ENCODE results near the gene TMEM129.
A peak's percentile ranks its signal among the peaks of the same experiment; 100 is the strongest.

Gene TMEM129

DNA sequence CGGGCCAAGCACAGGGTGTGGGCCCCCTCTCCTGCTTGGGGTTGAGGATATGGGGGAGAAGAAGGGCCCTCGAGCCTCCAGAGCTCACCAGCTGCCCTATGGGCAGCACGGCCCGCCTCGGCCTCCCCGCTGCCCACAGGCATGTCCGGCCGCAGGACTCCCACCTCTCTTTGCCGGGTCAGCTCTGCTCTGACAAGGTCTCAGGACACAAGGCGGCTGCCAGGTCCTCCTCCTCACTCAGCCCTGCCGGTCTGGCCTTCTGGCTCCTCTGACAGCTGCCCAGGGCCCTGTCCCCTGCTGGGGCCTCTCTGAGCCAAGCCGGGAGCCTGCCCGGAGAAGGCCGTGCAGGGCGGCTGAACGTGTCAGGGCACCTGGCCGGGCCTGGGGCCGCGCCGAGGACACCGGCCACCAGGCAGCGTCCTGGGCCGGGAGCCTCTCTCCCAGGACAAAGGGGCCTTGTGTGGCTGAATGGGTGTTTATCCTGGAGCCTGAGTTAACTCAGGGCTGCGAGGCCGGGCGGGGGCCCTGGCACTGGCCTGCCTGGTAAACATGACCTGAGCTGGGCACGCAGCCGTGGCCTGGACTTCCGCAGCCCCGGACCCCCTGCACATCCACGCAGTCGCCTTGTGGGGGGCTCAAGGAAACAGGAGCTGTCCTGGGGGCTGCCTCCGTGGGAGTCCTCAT, 25.9 kb upstream of the TMEM129 start:
- DNase-seq (ENCODE audit: low read depth, low spot score): no peak
- H3K27ac ChIP-seq: no peak overlapping the region

DNA sequence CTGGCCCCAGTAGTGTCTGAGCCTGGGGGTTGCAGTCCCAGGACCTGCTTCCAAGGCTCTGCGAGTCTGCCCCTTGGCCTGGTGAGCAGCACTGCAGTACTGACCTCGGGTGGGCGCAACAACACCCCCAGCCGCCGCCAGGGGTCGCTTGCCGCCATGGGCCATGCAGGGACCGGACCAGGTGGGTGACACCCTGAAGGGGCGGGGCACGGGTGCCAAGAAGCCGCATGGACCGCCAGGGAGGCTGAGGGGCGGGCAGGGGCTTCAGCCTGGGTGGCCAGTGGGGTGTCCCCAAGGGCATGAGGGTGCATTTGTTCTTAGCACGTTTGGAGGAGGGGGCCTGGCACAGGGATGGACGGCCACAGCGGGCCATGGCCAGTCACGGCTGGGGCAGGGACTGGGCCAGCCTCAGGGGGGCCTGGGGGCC, 25.2 kb upstream of the TMEM129 start:
- no peak overlapping the region for H3K27ac ChIP-seq
- no peak for DNase-seq (ENCODE audit: low read depth, low spot score)

DNA sequence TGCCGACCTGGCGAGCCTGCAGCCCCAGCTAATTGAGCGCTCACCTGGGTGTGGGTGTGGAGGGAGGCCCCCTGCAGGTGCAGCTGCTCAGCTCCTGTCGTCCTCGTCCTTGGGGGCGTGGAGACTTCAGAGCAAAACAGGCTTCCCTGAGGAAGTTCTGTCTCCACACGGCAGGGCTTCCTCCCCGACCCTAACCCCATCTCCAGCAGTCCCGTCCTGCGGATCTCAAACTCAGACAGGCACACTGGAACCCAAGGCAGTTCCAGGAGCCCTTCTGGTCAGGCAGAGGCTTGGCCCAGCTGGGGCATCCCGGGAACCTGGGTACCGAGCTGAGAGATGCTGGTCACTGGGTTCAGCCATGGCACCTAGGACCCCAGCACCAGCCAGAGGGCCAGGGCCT, 24.6 kb upstream of the TMEM129 start:
- H3K27ac ChIP-seq: no peak overlapping the region
- DNase-seq (ENCODE audit: low read depth, low spot score): no peak

DNA sequence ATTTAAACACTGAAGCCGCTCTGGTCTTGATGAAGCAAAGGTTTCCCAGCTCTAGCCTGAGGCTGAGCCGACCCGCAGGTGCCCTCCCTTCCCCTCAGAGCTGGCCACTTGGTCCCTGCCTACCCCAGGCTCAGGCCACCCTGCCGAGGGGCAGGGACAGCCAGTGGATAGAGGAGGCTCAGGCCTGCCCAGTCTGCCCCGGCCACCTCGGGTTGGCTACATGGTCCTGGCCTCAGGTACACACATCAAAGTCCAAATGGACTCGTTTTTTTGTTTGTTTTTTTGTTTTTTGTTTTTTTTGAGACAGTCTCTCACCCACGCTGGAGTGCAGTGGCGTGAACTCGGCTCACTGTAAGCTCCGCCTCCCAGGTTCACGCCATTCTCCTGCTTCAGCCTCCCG, 24.0 kb upstream of the TMEM129 start:
- DNase-seq (ENCODE audit: low read depth, low spot score): no peak
- H3K27ac ChIP-seq: no peak overlapping the region

DNA sequence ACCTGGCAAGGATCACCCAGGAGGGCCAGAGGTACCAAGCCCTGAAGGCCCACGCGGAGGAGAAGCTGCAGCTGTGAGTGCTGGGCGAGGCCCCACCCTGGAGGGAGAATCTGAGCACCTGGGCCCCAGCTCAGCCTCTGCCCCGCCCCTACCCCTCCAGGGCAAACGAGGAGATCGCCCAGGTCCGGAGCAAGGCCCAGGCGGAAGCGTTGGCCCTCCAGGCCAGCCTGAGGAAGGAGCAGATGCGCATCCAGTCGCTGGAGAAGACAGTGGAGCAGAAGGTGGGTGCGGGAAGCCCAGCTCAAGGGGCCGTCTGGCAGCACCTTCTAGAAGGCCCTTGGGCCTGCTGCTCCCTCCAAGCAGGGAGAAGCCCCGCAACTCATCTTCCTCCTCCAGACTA, 23.4 kb upstream of the TMEM129 start:
- H3K27ac ChIP-seq: no peak overlapping the region
- DNase-seq (ENCODE audit: low read depth, low spot score): no peak

DNA sequence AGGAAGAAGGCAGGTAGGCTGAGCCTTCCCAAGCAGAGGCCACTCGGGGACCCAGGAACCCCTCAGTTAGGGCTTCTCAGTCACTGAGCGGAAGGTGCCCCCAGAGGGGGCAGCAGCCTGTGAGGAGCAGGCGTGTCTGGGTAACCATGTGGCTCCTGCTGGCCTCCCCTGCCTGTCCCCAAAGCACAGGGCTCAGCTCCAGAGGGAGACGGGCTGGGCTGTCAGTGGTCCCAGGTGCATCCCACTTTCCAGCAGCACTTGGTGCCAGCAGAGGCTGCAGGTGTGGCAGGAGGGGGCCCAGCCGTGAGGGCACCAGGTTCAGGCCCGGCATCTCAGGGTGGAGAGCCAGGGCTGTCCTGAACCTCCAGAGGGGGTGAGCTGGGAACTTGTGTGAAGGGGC, 22.9 kb upstream of the TMEM129 start:
- DNase-seq (ENCODE audit: low read depth, low spot score): no peak
- no peak overlapping the region for H3K27ac ChIP-seq

DNA sequence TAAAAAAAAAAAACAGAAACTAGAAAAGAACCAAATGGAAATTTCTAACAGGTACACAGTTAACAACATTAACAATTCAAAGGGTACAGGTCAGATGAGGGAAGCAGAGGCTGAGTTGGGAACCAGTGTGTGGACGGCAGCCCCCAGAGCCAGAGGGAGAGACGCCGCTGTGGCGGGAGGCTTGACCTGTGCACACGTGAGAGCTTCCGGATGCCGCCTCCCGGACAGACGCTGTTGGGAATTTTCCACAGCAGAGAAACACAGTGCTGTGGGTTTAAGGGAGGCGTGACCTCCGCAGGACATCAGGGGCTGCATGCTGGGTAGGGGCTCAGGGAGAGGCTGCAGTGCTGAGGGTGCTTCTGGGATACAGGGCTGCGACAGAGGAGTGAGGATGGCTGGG, 22.4 kb upstream of the TMEM129 start:
- DNase-seq (ENCODE audit: low read depth, low spot score): no peak
- H3K27ac ChIP-seq: no peak overlapping the region

DNA sequence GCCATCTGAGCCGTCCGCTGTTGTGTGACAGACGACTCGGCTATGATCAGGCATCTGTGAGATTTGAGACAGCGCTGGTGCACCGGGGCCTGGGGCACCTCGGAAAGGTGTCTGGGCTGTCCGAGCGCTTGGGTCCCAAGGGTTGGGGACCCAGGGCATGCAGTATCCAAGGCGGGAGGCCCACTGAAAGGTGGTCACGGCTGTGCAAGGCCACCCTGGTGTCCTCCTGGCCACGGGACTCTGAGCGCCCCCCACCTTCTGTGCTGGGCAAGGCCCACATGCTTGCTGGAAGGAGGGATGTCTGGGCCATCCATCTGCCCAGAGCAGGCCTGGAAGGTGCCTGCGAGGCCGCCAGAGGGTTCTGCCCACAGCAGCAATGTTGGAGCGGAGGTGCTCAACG, 20.1 kb upstream of the TMEM129 start:
- no peak overlapping the region for H3K27ac ChIP-seq
- no peak for DNase-seq (ENCODE audit: low read depth, low spot score)

DNA sequence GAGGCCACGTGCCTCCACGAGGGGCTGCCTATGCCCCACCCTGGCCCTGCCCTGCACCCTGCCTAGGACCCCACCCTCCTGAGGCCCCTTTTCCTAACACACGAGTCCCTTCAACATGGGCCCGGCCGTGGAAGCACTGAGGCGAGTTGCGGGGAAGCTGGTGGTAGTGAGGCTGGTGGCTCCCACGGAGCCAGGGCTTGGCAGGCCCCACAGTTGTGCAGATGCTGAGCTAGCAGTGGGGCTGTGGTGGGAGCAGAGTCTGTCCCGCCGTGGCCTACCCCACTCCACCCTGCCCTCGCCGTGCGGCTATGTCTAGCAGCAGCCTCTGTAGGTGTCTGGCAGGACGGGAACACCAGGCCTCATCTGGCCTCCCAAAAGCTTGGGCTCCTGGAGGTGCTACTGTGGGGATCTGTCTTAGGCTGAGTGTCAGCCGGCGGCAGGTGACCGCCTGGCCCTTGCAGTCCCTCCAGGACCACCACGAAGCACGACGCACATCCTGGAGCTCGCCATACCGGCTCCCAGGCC, 19.0 kb upstream of the TMEM129 start:
- H3K27ac ChIP-seq: no peak overlapping the region
- DNase-seq (ENCODE audit: low read depth, low spot score): no peak

DNA sequence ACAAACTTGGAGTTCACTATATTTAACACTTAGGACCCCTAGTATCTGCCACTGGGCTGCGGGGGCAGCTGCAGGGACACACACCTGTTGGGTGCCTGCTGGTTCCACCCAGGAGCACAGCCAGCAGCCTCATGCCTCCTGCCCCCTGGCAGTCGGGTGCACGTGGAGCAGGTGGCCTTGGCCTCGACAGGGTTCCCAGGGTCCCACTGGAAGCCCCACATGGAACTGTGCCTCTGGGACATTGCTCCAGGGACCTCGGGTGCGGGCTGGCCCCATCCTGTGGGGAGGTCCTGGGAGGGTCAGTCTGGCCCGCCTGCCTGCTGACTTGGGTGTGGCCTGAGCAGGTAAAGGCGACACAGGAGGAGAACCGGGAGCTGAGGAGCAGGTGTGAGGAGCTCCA, 18.2 kb upstream of the TMEM129 start:
- no peak for DNase-seq (ENCODE audit: low read depth, low spot score)
- no peak overlapping the region for H3K27ac ChIP-seq

DNA sequence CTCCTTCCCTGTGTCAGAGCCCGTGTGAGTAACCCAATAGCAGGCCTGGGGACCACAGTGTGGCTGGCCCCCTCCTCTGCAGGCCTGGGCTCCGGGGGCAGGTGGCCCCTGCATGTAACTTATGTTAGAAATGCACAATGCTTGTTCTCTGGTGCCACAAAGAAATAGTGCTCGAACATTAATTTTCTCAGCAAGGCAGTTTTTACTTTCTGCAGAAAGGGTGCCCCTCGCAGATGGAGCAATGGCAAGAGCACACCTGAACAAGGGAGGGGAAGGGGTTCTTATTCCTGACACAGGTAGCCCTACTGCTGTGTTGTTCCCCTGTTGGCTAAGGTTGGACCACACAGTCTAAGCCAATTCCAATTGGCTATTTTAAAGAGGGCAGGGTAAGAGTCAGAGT, 17.3 kb upstream of the TMEM129 start:
- no peak for DNase-seq (ENCODE audit: low read depth, low spot score)
- no peak overlapping the region for H3K27ac ChIP-seq

DNA sequence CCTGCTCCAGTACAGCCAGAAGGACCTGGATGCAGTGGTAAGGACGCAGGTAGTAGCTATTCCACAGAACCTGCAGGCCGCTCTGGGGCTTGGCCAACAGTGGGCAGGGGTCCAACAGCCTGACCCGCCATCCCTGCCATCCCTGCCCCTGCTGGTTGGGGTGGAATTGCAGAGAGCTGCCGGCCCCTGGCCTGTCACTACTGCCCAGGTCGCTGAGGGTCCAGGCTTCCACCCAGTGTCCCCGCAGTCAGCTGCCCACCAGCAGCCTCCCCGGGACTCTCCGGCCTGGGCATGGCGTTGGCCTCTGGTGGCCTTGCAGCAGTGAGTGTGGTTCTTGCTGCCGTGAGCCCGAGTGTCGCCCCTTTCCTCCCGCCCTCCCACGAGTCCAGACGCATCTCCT, 16.5 kb upstream of the TMEM129 start:
- DNase-seq (ENCODE audit: low read depth, low spot score): no peak
- no peak overlapping the region for H3K27ac ChIP-seq

DNA sequence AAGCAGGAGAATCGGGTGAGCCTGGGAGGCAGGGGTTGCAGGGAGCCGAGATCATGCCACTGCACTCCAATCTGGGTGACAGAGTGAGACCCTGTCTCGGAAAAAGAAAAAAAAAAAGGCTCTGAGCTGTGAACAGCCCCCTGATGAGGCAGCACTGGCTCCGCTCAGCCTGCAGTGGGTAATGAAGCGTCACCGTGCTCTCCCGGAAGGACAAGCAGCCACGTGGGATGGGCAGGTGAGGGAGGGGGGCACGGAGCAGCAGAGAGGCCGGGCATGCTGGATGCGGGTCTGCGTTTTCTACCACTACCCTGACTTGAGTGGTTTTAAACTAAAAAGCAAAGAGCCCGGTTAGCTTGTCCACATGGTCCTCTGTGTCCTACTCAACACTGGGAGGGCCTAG, 15.7 kb upstream of the TMEM129 start:
- no peak overlapping the region for H3K27ac ChIP-seq
- no peak for DNase-seq (ENCODE audit: low read depth, low spot score)

DNA sequence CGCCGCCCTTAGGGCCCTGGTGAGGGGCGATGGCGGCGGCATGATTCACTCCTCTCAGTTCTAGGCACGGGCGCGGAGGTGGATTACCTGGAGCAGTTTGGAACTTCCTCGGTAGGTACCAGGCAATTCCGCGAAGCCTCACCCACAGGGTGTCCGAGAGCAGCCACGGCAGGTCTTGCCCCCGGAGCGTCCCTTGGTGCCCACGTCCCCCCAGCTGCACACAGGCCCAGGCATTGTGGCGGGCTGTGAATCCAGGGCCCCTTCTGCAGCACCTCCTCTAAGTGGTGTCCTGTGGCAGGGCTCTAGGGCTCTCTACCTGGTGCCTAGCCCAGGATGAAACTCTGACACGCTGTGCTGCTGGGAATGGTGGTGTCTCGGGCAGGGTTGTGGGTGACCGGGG, 14.1 kb upstream of the TMEM129 start:
- no peak overlapping the region for H3K27ac ChIP-seq
- no peak for DNase-seq (ENCODE audit: low read depth, low spot score)

DNA sequence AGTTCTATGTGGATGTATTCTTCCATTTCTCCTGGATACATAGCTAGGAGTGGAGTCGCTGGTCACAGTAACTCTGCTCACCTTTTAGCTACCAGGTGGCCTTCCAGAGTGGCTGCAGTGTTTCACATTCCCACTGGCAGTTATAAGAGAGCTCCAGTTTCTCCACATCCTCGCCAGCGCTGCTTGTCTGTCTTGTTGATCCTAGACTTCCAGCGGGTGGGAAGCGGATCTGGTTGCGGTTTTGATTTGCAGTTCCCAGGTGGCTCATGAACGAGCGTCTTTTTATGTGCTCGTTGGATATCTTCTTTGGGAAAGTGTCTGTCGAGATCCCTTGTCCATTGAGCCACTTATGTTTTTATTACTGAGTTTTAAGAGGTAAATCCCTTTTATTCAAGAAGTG, 11.8 kb upstream of the TMEM129 start:
- DNase-seq (ENCODE audit: low read depth, low spot score): no peak
- H3K27ac ChIP-seq: no peak overlapping the region

DNA sequence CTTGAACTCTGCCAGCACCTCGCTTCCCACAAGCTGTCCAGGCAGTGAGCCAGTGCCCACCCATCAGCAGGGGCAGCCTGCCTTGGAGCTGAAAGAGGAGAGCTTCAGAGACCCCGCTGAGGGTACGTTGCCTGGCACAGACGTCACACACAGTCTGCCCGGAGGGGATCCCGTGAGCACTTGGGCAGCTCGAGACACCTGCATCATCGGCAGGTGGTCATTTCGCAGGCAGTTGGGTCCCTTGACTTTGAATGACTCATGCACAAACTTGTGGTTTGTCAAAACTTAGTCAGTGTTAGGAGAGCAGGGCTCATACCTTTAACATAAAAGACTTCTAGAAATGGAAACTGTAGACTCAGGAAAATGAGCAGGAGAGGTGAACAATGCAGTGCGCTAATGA, 10.1 kb upstream of the TMEM129 start:
- DNase-seq (ENCODE audit: low read depth, low spot score): peak; percentile 48
- H3K27ac ChIP-seq: no peak overlapping the region

DNA sequence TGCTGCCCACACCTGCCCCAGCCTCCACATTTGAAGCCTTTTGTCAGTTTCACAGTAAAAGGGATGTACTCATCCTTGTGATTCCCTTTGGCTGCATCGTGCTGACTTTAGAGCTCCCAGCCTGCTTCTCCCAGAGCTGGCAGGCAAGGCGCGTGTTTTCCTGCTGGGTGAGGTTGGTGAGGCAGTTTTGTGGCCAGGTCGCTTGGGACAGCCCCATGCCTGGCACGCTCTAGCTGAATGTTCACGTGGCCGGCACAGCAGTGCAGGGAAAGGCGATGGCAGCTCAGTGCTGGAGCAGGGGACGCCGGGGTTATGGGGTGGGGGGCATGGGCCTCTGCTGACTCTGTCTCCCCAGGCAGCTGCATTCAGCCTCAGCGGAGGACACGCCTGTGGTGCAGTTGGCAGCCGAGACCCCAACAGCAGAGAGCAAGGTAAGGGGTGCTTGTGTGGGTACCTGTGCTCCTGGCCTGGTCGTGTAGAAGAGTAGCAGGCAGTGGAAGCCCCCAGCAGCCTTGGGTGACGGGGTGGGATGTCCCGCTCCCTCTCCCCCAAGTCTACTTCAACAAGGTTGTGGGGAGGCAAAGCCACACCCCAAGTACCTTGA, 9.5 kb upstream of the TMEM129 start:
- no peak overlapping the region for H3K27ac ChIP-seq
- DNase-seq (ENCODE audit: low read depth, low spot score): no peak

DNA sequence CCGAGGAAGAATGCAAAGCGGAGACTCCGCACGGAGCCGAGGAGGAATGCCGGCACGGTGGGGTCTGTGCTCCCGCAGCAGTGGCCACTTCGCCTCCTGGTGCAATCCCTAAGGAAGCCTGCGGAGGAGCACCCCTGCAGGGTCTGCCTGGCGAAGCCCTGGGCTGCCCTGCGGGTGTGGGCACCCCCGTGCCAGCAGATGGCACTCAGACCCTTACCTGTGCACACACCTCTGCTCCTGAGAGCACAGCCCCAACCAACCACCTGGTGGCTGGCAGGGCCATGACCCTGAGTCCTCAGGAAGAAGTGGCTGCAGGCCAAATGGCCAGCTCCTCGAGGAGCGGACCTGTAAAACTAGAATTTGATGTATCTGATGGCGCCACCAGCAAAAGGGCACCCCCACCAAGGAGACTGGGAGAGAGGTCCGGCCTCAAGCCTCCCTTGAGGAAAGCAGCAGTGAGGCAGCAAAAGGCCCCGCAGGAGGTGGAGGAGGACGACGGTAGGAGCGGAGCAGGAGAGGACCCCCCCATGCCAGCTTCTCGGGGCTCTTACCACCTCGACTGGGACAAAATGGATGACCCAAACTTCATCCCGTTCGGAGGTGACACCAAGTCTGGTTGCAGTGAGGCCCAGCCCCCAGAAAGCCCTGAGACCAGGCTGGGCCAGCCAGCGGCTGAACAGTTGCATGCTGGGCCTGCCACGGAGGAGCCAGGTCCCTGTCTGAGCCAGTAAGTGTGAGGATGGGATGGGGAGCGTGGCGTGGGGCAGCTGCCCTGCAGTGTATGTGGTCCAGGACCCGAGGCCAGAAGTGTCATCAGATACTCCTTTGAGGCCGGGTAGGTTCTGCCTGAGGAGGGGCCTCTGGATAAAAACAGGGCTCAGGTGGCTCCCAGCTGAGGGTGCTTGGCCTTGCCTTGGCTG, 7.2 kb upstream of the TMEM129 start:
- peak overlapping the region; percentile 90 for H3K27ac ChIP-seq
- no peak for DNase-seq (ENCODE audit: low read depth, low spot score)

DNA sequence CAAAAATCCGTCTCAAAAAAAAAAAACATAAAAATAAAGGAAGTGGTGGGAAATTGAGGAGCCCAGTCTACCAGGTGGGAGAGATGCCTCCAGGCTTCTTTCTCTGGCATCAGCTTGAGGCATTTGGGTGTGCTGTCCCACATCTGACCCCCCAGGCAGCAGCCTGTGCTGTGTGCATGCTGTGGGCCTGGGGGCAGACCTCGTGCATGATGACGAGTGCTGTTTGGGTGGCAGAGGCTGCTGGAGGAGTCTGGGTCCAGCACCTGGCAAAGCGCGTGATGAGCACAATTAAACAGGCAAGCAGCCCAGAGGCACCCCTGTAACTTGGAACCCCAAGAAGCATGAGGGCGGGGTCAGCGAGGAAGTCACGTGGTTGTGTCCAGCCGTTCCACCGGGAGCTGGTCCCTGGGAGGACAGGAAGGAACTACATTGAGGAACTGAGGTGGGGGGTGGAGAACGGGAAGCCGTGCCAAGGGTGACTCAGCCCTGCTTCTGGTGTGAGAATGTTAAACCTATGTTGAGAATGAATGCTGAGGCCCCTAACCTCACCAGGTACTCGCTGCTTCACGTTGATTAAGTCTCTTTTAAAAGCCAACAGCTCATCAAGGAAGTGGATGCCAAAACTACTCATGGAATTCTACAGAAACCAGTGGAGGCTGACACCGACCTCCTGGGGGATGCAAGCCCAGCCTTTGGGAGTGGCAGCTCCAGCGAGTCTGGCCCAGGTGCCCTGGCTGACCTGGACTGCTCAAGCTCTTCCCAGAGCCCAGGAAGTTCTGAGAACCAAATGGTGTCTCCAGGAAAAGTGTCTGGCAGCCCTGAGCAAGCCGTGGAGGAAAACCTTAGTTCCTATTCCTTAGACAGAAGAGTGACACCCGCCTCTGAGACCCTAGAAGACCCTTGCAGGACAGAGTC, 6.3 kb upstream of the TMEM129 start:
- DNase-seq (ENCODE audit: low read depth, low spot score): peak; percentile 71
- peak overlapping the region; percentile 90 for H3K27ac ChIP-seq
